ENCODE results near the gene RHBDD3. TPM values are rescaled to one million over a fixed set of nuclear protein-coding genes. Genes with fewer than 3 reads are reported as not detected.
"Not testable (repeated sequence)": the region's sequence is repeated elsewhere in the genome, so short reads cannot be mapped to it uniquely, and the experiment has no call there.

Gene RHBDD3
- total RNA-seq, 1 experiment from 2014 or later, result 82.7 TPM

- in situ Hi-C loops (cut with HindIII; ENCODE audit: low sequenced_read_pairs), result no loop called here
- DNase-seq (ENCODE audit: low spot score), result no peak
Measured at GRCh38 chr22:29224859-29225410, 42.8 kb downstream of the RHBDD3 start.

GRCh38 chr22:29224121-29224858 lies 43.5 kb downstream of the RHBDD3 start:
- in situ Hi-C loops (cut with HindIII; ENCODE audit: low sequenced_read_pairs), result no loop called here
- no peak for DNase-seq (ENCODE audit: low spot score)

GRCh38 chr22:29219881-29220670 lies 47.7 kb downstream of the RHBDD3 start:
- in situ Hi-C loops (cut with HindIII; ENCODE audit: low sequenced_read_pairs), result no loop called here
- no peak for DNase-seq (ENCODE audit: low spot score)

- in situ Hi-C loops (cut with HindIII; ENCODE audit: low sequenced_read_pairs); DNase-seq (ENCODE audit: low spot score): not testable (repeated sequence)
Measured at GRCh38 chr22:29219409-29219782, 48.4 kb downstream of the RHBDD3 start.

- no peak for DNase-seq (ENCODE audit: low spot score)
- in situ Hi-C loops (cut with HindIII; ENCODE audit: low sequenced_read_pairs), result no loop called here
Measured at GRCh38 chr22:29218758-29219408, 48.9 kb downstream of the RHBDD3 start.

GRCh38 chr22:29217827-29218757 lies 49.7 kb downstream of the RHBDD3 start:
- in situ Hi-C loops (cut with HindIII; ENCODE audit: low sequenced_read_pairs), result no loop called here
- no peak for DNase-seq (ENCODE audit: low spot score)

GRCh38 chr22:29216873-29217666 lies 50.7 kb downstream of the RHBDD3 start:
- DNase-seq (ENCODE audit: low spot score), result no peak
- in situ Hi-C loops (cut with HindIII; ENCODE audit: low sequenced_read_pairs), result no loop called here

- no peak for DNase-seq (ENCODE audit: low spot score)
- in situ Hi-C loops (cut with HindIII; ENCODE audit: low sequenced_read_pairs), result no loop called here
Measured at GRCh38 chr22:29216011-29216872, 51.5 kb downstream of the RHBDD3 start.

- in situ Hi-C loops (cut with HindIII; ENCODE audit: low sequenced_read_pairs), result no loop called here
- DNase-seq (ENCODE audit: low spot score), result no peak
Measured at GRCh38 chr22:29215012-29215860, 52.5 kb downstream of the RHBDD3 start.

- DNase-seq (ENCODE audit: low spot score), result no peak
- in situ Hi-C loops (cut with HindIII; ENCODE audit: low sequenced_read_pairs), result no loop called here
Measured at GRCh38 chr22:29214232-29214631, 53.5 kb downstream of the RHBDD3 start.

- in situ Hi-C loops (cut with HindIII; ENCODE audit: low sequenced_read_pairs), result no loop called here
- no peak for DNase-seq (ENCODE audit: low spot score)
Measured at GRCh38 chr22:29213493-29213892, 54.3 kb downstream of the RHBDD3 start.

GRCh38 chr22:29212743-29213142 lies 55.0 kb downstream of the RHBDD3 start:
- DNase-seq (ENCODE audit: low spot score), result peak; percentile 62
- in situ Hi-C loops (cut with HindIII; ENCODE audit: low sequenced_read_pairs), result no loop called here

- in situ Hi-C loops (cut with HindIII; ENCODE audit: low sequenced_read_pairs), result no loop called here
- DNase-seq (ENCODE audit: low spot score), result no peak
Measured at GRCh38 chr22:29211466-29211865, 56.3 kb downstream of the RHBDD3 start.

GRCh38 chr22:29211066-29211465 lies 56.7 kb downstream of the RHBDD3 start:
- in situ Hi-C loops (cut with HindIII; ENCODE audit: low sequenced_read_pairs), result no loop called here
- no peak for DNase-seq (ENCODE audit: low spot score)
